DMS 273 (cell line): ENCODE measurements around the gene TSPAN5.
"Not testable (repeated sequence)": the region's sequence is repeated elsewhere in the genome, so short reads cannot be mapped to it uniquely, and the experiment has no call there.

Source experiments
- DNase-seq: peaks from one replicate; lab custom pipeline; 2025; ENCODE audit not compliant: unreplicated experiment; lab: John Stamatoyannopoulos, UW

TSPAN5 gene

GRCh38 chr4:98558471-98559169, 99.8 kb downstream of the TSPAN5 start:
- no peak for DNase-seq

- DNase-seq, result peak; percentile 87
Measured at GRCh38 chr4:98557194-98557892, 101.1 kb downstream of the TSPAN5 start.

DNA sequence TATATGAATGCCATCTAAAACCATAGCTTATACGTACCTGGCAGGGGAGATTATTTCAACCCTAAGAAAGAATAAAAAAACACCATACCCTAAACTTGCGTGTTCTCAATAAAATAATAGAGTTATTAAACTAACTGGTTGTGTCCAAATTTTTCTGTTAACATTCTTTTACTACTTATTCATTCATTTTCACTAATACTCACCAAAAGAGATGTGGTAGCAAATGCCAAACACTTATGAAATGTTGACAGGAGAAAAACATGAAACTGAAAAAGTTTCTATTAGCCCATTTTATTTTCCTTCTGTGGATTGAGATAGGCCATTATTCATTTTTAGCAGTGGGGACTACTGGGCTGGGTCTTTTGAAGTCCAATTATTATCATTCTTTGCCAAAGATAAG, 102.0 kb downstream of the TSPAN5 start:
- DNase-seq, result no peak

GRCh38 chr4:98555798-98556445, 102.5 kb downstream of the TSPAN5 start:
- peak; percentile 30 for DNase-seq

DNA sequence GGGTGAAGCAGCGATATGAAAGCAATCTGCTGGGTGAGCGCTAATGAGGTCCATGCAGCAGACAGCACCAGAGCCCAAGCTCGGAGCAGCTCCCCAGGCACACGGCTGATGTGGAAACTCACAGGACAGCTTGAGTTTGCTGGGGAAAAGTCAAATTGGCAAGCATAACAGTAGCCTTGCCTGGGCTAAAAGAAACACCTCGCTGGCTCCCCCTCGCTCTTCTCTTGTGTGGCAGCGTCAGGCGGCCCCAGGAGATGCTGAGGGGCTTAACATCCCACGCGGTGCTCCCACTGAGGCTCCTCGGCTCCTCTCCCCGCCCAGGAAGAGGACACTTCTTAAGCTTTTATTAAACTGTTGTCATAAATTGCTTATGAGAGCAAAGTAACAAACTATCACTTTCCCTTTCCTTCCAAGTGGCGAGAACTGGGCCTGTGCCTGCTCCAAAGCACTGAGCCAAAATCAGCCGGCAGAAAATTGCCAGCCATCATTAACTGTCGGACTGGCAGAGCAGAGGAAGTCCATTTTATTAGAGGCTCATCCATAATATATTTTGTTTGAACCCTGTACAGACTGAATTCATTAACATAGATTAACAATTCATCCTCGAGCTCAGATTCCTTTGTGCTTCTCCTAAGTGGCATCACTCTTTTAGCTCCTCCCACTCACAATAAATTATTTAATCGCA, 111.4 kb downstream of the TSPAN5 start:
- peak; percentile 87 for DNase-seq

DNA sequence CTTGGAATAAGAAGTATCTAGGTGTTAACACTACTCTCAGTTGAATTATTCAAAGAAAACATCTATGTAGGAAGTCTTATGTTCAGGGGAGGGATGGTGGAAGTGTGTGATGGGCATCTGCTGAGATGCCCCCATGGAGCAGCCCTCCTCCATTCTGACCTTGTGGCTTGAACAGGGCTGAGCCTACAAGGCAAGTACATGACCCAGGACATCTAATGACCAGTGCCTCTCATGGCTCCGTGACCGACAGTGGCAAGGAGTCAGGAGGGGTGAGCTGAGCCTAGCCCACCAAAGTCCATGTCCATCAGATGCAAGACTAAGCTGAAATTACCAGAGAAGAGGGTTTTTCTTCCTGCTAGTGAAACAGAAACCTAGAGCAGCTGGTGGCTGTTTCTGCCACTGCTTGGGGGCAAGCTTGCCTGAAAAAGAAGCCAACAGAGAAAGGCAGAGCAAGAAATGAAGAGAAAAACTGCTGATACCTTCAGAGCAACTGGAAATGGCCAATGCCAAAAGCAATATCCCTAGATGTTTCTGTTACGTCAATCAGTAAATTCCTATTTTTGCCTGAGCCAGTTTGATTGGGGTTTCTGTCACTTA, 113.5 kb downstream of the TSPAN5 start:
- DNase-seq, result peak; percentile 50

DNA sequence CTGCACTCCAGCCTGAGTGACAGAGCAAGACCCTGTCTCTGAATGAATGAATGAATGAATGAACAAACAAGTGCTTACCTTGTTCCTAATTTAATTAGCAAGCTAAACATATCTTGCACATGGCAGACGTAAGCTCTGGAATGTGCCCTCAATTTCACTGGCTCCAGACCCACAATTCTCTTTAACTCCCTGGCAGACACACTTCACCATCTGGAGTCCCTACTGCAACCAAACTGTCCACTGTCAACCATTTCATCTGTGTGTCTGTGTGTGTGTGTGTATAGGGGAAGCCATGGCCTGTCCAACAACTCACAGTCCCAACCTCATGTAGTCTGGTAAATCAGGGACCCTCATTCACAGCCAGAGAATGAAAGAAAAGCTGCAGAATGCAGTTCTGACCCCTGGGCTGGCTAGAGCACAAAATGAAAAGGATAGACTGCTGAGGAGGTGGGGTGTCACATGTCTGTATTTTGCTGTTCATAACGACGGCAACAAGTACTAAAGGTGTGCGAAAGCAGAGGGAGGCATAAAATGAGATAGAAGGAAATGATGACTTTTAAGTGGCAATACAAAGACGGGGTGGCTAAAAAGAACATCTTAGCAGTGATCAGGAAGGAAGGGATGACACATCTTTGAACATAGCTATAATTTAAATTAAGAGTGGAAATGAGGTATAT, 114.1 kb downstream of the TSPAN5 start:
- DNase-seq, result peak; percentile 50

GRCh38 chr4:98542011-98542410, 116.4 kb downstream of the TSPAN5 start:
- no peak for DNase-seq

DNA sequence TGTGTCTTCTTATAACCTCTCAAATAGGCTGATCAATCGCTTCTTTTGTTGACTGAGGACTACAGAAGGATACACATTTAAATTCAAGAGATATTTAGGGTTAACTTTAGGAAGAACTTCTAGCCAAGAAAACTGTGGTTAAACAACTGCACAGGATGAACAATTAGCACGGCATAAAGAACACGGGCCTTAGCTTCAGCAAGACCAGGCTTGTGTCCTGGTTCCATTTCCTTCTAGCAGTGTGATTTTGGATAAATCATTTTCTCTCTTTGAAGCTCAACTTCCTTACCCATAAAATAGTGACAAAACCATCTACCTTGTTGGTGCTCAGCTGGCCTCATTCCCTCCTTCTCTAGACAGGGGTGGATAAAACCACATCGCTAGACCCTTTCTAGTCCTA, 117.6 kb downstream of the TSPAN5 start:
- no peak for DNase-seq

GRCh38 chr4:98539741-98540140, 118.7 kb downstream of the TSPAN5 start:
- peak; percentile 64 for DNase-seq

- DNase-seq, result no peak
Measured at GRCh38 chr4:98539299-98539698, 119.1 kb downstream of the TSPAN5 start.

DNA sequence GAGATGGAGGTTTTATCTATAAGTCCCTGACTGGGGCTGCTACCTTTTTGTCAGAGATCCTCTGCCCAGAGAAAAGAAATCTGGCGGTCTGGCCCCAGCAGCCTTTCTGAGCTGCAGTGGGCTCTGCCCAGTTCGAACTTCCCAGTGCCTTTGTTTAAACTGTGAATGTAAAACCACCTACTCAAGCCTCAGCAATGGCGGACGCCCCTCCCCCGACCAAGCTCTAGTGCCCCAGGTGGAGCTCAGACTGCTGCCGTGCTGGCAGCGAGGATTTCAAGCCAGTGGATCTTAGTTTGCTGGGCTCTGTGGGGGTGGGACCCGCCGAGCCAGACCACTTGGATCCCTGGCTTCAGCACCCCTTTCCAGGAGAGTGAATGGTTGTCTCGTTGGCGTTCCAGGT, 121.8 kb downstream of the TSPAN5 start:
- no peak for DNase-seq

GRCh38 chr4:98534146-98534545, 124.3 kb downstream of the TSPAN5 start:
- DNase-seq, result not testable (repeated sequence)

GRCh38 chr4:98530572-98530971, 127.8 kb downstream of the TSPAN5 start:
- DNase-seq, result no peak

GRCh38 chr4:98529970-98530569, 128.3 kb downstream of the TSPAN5 start:
- DNase-seq, result no peak

DNA sequence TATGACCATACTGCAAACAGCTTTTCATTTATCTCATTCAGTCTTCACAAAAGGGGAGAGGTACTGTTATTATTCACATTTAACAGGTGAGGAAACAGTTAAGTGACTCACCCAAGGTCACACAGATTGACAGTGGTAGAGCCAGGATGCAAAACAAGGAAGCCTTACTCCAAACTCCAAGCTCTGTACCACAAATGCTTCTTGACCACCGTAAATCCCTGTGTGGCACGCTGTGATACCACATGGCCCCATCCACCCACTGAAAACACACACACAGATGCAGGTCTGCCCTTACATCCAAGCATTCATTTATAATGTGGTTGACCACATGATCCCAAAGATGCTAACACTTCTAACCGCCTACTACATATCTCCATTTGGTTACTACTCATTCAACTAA, 129.5 kb downstream of the TSPAN5 start:
- no peak for DNase-seq

DNA sequence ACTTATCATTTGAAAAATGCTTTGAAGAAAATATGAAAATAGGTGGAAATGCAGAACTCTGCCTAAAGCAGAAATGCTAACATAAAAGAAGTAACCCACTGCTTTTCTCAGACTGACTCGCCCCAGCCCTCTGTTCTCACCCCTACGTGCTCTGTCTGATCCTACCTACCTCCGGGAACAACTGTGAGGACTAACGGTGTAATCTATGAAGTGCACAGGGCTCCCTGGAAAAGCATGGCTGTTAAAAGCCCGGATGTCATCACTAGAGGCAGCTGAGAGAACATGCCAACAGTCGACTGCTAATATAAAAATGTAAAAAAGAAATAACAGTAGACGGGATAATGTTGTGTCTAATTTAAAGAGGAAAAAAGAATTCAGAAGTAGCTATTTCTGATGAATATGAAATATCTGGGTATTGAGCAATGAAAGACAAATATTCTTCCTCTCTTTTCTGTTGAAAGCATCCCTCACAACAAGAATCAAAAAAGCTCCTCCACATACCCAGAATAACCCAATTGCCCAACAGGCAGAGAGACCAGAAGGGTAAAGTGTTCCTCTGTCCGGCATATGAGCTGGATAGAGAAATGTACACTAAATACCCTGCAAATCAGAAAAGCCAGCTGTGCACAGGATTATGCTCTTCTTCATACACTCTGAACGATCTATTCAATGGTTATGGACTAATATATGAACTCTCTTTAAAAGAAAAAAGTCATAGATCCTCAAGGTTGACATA, 130.7 kb downstream of the TSPAN5 start:
- DNase-seq, result no peak

DNA sequence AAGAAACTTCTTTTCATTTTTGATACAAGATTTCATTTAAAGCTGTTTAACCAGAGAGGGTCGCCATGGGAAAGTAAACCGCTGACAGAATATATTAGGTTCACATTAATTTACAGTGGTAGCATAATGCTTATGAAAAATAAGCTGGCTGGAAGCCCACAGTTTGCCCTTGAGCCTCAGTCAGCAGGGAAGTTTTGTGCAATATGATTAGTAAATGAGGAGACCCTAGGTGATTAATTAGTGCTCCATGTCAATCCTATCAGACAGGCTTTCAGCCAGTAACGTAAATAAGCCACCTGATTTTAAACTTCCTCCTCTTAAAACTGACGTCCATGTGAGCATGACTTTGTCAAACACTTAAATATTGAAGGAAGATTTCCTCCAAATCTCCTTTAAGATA, 134.2 kb downstream of the TSPAN5 start:
- DNase-seq, result no peak

- DNase-seq, result no peak
Measured at GRCh38 chr4:98522636-98523395, 135.6 kb downstream of the TSPAN5 start.
